ENCODE data around the gene CAP2.

DNA sequence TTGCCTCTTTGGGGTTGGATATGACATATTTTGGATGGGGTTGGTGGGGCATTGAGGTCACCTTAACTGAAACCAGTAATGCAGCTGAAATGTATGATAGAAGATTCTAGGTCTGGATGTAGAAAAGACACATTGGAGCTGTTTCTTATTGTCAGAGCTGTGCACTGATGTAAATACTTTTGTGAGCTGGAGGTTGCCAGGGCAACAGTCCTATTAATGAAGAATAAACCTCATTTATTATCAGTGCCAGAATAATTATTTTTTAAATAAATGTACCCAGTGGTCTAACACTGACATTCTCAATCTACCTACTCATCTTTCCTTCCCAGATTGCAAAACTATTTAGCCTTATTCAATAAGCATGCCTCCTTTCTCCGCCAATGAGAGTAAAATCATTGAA is 57.0 kb downstream of the CAP2 start:
- TF ChIP-seq POLR2AphosphoS5 (IDR thresholded peaks at IDR 0.05; ENCODE audit: low read depth, low read length) (no peak), TAF1 (IDR thresholded peaks at IDR 0.05; ENCODE audit: borderline replicate concordance, insufficient read depth, low read length) (no peak), FOXP2 (optimal IDR thresholded peaks at IDR 0.05; ENCODE audit: borderline replicate concordance, extremely low read depth, extremely low read length, insufficient read depth) (no peak), SIN3A (IDR thresholded peaks at IDR 0.05; ENCODE audit: borderline replicate concordance, insufficient read depth, low read length) (no peak)
- TF ChIP-seq, protein P1, sequence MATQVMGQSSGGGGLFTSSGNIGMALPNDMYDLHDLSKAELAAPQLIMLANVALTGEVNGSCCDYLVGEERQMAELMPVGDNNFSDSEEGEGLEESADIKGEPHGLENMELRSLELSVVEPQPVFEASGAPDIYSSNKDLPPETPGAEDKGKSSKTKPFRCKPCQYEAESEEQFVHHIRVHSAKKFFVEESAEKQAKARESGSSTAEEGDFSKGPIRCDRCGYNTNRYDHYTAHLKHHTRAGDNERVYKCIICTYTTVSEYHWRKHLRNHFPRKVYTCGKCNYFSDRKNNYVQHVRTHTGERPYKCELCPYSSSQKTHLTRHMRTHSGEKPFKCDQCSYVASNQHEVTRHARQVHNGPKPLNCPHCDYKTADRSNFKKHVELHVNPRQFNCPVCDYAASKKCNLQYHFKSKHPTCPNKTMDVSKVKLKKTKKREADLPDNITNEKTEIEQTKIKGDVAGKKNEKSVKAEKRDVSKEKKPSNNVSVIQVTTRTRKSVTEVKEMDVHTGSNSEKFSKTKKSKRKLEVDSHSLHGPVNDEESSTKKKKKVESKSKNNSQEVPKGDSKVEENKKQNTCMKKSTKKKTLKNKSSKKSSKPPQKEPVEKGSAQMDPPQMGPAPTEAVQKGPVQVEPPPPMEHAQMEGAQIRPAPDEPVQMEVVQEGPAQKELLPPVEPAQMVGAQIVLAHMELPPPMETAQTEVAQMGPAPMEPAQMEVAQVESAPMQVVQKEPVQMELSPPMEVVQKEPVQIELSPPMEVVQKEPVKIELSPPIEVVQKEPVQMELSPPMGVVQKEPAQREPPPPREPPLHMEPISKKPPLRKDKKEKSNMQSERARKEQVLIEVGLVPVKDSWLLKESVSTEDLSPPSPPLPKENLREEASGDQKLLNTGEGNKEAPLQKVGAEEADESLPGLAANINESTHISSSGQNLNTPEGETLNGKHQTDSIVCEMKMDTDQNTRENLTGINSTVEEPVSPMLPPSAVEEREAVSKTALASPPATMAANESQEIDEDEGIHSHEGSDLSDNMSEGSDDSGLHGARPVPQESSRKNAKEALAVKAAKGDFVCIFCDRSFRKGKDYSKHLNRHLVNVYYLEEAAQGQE (IDR thresholded peaks at IDR 0.05; ENCODE audit: insufficient read depth in 1 of 2, low read depth in 2 of 2, low read length in 2 of 2) = no peak
